C1 segment of cervical spinal cord (tissue), 14 donors: ENCODE data around the gene IGF2BP3.

Experiments
- DNase-seq, 14 donors: peaks; one replicate each; lab custom pipeline; 2025; lab: John Stamatoyannopoulos, UW

Gene IGF2BP3

DNA sequence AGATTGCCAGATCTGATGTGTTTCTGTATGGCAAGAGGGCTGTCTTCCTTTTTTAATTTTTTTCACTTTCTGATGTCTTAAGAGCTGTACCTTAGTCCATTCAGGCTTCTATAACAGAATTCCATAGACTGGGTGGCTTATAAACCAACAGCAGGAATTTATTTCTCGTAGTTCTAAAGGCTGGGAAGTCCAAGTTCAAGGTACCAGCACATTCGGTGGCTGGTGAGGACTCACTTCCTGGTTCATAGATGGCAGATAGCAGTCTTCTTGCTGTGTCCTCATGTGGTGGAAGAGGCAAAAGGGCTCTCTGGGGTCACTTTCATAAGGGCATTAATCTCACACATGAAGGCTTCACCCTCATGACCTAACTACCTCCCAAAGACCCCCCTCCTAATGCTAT, 202.9 kb downstream of the IGF2BP3 start:
- no peak for DNase-seq

DNA sequence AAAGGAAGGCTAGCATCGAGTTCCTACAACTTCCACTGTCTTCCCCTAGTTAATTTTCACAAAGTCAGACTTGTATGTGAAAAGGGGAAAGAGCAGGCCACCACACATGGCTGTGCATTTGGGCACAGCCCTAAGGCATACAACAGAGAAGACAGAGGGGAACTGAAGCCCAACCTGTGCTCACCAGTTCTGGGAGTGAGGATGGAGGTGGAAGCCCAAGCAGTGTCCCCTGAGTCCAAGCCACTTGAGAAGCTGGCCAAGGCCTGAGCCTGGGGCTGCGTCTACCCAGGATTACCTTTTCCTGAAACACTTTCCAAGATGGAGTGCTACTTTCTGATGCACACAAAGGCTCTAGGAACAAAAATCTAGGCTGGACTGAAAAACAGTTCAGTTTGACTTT, 203.4 kb downstream of the IGF2BP3 start:
- DNase-seq = no peak

DNA sequence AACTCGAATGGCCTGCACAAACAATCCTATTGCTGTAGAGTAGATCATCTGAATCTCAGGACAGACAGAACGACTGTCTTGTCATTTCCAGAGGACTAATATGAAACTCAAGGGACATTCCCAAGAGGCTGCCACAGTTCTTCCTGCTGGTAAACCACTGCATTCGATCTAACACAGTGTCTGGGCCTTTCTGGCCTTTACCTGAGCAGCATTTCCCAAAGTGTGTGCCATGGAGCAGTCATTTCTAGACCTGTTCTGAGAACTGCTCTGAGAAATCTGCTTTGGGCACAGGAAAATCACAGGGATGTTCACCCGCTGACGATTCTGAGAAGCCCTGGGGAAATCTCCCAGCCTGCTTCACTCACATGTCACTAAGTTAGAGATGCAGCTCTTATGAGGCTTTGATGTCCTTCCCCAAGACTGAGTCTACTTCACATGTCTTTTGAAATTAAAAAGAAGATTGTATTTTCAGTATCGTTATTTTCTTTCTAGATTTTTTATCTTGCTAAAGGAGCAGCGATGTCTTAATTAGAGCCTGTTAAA, 205.3 kb downstream of the IGF2BP3 start:
- DNase-seq = no peak

DNA sequence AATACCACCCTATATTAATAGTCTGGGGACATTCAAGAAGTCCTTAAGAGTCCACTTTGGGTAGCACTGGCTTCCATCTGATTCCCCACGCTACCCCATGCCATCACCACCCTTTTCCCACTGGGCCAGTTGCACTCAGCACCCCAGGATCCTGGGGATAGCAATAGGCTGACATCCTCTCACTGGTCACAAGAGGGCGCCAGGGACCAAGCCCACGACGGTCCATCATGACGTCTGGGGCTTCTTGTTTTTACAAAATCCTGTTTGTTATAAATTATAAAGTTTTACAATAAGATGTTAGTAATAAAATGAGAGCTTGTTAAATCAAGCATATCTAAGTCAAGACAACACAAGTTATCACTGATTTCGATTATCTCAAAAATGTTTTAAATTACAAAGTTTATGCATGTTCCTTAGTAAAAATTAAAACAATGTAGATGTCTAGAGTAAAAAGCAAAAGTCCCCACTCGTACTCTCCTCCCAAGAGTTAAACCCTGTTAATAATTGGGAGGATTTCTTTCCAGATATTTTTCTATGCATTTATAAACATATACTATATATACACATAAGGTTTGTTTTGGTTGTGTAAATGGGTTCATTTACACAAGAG, 208.3 kb downstream of the IGF2BP3 start:
- DNase-seq = peak in 6 of 14 donors; percentile 12 to 42 (median 21)

DNA sequence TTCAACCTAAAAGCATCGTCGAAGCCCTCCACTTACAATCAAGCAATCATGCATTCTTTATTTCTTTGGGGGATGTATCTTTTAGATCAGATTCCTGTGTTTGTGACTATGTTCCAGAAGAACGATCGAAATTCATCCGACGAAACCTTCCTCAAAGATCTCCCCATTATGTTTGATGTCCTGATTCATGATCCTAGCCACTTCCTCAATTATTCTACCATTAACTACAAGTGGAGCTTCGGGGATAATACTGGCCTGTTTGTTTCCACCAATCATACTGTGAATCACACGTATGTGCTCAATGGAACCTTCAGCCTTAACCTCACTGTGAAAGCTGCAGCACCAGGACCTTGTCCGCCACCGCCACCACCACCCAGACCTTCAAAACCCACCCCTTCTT, 209.9 kb downstream of the IGF2BP3 start:
- DNase-seq = no peak
